ENCODE data around the gene SORBS2.
"Not testable (repeated sequence)": the region's sequence is repeated elsewhere in the genome, so short reads cannot be mapped to it uniquely, and the experiment has no call there.

The SORBS2 gene

DNA sequence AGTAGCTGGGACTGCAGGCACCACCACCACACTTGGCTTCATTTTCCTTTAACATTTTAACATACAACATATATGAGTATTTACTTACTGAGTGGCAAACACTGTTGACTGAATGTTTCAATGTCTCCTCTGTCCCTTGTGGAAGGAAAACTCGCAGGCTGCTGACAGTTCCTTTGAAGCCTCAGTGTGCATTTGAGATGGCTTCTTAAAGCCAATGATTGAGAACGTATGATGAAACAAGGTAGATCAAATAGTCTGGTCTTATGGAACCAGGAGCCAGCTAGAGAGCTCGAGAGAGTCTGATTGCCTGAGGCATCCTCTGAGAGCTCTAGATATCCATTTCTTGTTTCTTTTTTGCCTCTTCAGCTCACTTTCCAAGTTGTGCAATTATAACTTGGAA, 233.7 kb downstream of the SORBS2 start:
- DNase-seq: no peak

DNA sequence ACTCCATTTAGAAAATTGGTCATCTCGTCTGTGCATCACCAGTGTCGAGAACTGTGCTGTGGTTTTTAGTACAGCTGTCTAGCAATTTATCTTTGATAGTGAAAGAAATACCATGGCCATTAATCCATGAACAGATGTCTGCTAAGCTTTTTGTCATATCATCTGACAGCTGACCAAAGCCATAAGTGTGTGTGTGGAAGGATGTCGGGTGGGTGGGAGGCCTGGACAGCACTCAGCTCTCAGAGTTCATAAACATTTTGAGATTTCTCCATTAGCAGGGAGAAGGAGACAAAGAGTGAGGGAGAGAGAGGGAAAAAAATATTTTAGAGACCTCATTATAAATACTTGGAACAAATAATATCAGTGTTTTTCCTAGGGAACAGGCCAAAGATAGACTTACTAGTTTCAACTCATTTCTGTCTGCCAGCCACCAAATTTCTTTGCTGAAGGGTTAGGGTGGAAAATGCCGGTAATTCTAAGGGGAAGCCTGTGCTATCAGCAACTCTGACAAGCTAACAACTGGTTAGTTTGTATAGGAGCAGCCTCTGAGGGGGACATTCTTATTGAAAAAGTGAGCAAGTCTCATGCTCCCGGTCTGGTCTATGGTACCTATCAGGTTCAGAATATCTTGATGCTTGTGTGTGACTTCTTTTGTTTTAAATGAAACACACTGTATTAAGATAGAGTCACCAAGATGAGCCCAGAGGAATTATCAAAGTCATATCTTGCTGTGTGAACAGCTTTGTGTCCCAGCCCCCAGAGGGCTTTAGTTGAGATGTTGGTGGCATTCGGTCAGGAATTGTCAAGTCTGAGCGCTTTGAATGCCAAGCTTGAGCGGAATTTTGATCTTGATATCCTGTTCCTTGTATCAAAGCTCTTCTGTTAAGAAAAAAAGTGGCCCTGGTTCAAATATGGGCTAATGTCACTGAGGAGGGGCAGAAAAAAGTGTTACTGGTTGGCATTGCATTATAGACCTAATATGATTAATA, 234.7 kb downstream of the SORBS2 start:
- DNase-seq: no peak

DNA sequence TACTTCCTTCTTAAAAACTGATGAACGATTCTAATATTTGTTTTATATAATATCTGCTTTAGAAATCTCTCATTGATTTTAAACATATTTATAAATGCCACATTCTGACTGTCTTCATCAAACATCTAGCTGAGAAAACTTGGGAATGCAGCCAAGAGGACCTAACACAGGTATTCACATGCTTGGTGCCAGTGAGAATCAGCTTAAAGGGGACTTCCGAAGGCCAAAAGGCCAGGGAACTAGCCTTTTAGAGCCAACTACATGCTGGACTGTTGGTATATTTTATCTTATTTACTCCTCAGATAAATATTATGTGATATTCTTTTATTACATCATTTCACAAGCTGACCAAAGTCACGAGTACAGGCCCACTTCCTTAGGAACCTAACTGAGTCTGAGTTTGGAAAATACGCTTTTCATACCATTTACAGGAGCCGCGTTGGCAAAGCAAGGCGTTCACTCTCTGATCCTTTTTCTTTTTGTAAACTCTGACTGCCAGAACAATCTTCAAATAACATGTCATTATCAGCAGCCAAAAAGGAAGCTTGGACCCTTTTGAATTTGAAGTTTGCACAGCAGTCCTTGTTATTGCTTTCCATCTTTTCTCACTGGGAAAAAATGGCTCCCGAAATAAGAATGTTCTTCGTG, 235.6 kb downstream of the SORBS2 start:
- DNase-seq: no peak

DNA sequence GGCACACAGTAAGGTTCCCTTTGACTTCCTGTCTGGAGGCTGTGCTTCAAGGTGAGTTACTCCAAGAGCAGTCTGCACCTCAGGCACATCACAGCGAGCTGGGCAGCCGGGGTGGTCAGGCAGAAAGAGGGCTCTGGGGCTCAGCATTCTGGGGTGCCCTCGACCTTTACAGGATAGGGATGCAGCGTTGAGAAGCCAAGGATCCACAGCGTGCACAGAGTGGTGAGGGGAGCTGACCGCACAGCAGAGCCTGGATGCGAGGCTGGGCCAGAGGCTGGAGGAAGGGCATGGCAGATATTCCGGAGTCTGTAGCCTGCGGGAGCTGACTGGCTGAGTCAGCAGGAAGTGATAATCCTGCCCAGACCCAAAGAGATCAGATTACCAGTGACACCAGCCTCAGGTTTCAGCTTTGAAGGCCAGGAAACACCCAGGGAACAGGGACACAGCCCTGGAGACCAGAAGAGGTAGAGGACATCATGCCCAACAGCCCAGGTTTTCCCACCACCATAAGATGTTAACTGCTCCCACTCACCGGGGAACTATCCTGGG, 238.3 kb downstream of the SORBS2 start:
- DNase-seq: peak; percentile 93

DNA sequence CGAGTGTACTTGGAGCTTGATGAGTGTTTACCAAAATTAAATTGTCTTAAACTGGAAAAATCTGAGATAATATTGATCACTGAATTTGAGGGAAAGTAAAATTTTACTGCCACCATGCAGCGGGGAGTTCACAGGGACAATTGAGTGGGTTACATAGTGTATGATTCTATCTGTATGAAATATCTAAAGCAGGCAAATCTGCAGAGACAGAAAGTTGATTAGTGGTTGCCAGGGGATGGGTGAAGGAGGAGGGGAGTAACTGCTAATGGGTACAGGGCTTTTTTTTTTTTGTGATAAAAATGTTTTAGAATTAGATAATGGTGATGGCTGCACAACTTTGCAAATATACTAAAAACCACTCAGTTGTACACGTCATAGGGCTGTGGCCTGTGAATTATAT, 241.3 kb downstream of the SORBS2 start:
- no peak for DNase-seq

DNA sequence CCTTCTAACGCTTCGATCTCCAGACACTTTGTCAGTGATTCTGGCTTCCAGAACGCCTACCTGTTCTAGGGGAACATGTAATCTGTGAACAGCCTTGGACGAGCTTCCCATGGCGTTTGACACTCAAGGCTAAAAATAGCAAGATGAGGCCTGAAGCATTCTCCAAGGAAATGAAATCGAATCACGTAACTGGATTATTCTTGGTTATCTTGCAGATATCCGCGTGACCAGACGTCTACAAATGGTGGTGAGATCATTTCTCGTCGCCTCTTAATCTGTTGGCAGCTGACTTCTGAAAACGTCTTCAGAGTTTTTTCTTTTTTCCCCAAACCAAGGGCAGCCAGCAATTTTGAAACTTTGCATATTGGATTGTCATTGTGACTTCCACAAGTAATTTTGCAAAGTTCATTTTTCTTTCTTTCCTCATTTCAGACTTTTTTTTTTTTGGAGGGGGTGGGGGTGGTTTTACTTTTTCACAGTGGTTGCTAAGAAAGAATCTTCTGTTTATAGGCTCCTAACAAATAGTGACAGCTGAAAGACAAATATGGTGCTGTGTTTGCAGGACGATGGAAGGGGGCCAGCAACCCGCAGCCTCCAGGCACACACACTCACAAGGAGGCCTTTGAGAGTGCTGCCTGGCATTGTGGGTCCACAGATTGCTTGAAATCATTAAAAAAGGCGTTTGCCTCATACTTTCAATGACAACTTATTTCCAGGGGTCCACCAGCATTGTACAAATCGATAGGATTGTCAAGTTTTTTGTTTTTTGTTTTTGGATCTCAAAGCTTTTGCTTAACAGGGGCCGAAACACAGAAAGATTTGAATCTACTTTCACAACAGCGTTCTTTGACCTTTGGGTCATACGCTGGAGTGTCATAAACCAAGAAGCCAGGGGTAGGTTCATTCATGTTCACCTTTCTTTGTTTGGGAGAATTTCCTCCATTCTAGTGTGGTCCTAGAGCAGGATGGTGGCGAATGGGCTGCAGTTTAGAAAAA, 244.3 kb downstream of the SORBS2 start:
- DNase-seq: peak; percentile 3

DNA sequence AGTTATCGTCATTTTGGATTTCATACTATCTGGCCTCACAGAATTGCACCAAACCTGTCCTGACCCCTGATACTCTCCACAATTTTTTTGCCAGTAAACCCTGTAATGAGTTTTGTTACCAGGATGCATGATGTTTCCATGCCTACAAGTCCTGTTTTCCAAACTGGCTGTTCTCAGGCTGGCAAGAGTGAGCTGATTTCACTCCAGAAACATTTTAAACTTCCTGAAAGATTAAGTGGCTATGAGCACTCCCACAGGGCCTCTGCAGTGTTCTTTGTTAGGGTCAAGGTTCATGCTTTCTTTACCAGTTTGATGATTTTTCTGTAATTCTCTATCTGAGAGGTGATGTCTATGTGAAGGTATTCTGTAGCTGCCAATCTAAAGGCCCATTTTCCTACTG, 245.0 kb downstream of the SORBS2 start:
- peak; percentile 25 for DNase-seq

DNA sequence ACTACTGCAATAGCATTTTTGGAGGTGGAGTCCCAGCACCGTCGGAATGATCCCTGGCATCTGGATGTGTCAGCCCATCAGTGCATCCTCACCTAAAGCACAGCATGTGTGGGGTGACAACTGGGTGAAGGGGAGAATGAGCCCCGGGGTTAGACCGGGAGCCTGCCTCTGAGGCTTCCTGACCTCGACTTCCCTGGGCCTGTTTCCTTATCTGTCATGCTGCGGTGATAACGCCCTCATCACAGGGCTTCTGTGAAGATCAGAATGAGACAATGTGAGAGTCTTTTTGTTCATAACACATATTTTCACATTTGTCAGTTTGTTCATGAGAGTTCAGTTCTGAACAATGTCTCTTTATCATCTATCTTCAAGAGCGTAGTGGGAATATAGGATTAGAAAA, 245.6 kb downstream of the SORBS2 start:
- DNase-seq: no peak

DNA sequence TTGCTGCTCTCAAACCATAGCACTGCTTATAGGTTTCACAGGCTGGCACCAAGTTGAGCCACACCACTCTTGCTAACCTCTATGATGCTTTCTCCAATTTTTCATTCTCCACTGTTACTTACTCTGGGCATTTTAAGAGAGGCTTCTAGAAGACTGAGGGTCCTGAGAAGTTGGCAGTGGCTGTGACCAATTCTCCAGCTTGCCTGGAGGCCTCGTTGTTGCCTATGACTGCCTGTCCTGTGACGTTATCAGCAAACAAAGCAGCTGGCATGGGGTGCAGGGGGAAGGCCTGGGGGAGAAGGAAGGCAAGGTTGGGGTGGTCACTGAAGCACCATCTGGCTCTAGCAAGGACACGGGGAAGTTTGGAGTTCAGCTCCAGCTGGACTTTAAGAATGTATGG, 246.3 kb downstream of the SORBS2 start:
- no peak for DNase-seq

DNA sequence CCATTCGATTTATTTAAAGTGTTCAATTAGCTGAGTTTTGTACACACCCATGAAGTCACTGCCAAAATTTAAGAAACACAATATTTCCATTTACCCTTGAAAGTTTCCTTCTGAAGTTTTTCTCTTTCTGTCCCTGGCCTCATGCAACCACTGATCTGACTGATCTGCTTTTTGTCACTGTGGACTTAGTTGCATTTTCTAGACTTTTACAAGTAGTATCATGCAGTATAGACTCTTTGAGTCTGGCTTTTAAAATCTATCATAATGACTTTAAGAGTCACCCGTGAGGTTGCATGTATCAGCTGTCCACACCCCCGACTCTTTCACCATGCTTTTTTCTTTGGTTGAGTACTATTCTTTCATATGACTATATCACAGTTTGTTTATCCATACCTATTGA, 247.6 kb downstream of the SORBS2 start:
- DNase-seq: no peak

DNA sequence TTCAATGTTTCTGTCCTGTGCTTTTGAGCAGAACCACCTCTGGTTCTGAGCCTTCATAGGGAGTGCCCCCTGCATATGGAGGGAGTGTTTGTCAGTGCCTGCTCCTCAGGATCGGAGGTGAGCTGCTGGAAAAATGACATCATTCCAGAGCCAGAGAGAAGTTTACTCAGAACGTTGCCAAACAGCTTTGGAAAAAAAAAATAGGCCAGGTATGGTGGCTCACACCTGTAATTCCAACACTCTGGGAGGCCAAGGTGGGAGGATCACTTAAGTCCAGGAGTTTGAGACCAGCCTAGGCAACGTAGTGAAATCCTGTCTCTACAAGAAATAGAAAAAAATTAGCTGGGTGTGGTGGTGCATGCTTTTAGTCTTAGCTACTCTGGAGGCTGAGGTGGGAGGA, 249.5 kb downstream of the SORBS2 start:
- peak; percentile 5 for DNase-seq

DNA sequence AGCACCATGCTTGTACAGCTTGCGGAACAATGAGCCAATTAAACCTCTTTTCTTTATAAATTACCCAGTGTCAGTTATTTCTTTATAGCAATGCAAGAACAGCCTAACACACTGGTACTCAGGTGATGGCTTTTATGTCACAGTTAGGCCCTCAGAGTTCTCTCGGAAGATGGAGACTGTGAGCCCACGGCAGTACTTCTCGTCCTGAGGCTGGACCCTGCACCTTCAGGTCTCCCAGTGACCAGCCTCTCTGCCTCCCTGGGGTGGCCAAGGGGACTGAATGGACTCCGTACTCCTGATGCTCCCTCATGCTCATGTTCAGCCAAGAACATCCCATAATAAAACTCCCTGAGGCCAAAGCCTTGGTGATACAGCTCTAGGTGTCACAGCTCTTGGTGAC, 251.7 kb downstream of the SORBS2 start:
- no peak for DNase-seq

DNA sequence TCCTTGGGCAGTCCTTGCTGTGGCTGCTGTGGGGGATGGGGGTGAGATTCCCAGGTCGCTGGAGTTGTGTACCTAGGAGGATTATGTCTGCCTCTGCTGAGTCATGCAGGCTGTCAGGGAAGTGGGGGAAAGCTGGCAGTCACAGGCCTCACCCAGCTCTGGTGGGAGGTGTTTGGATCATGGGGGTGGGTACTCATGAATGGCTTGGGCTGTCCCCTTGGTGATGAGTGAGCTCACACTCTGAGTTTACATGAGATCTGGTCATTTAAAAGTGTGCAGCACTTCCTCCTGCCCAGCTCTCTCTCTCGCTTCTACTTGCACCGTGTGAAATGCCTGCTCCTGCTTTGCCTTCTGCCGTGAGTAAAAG, 252.1 kb downstream of the SORBS2 start:
- DNase-seq: peak; percentile 94

DNA sequence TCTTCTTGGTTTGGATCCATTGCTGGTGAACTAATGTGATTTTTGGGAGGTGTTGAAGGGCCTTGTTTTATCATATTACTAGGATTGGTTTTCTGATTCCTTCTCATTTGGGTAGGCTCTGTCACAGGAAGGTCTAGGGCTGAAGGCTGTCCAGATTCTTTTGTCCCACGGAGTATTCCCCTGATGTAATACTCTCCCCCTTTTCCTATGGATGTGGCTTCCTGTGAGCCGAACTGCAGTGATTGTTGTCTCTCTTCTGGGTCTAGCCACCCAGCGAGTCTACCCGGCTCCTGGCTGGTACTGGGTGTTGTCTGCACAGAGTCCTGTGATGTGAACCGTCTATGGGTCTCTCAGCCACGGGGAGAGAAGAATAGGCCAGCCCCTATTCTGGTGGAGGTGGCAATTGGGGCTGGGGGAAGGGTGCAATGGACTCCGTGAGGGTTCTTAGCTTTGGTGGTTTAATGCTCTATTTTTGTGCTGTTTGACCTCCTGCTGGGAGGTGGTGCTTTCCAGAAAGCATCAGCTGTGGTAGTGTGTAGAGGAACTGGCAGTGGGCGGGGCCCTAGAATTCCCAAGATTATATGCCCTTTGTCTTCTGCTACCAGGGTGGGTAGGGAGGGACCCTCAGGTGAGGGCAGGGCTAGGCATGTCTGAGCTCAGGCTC, 252.6 kb downstream of the SORBS2 start:
- DNase-seq: not testable (repeated sequence)

DNA sequence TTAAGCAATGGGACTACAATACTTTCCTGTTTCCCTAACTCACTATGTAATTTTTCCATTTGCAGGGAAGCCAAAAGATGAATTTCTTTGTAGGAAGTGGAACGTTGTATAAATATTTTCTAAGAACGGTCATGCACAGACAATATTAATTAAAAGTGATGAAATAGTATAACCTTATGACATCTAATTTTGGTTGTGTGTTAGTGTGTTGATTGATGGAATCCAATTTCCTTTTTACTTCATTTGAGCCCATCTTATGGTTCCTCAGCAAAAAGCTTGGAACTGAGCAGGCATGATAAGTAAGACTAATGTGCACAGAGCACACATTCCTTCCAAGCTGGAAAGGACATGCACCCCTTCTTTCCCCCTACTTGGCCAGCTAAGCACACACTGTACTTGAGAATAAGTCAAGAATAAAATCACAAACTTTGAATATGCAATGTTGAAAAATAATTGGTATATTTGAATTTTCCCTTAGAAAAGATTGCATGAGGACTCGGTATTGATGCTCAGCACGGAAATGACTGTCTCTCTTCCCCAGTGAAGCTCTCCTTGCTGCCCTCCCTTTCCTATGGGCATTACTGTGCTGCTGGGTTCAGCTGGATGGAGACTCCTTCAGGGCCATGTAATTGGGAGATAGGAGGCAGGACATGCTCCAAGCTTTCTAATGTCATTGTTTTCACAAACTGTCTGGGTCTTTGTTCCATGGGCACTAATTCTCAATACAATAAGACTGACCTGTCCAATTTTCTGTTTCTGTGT, 257.4 kb downstream of the SORBS2 start:
- DNase-seq: no peak

DNA sequence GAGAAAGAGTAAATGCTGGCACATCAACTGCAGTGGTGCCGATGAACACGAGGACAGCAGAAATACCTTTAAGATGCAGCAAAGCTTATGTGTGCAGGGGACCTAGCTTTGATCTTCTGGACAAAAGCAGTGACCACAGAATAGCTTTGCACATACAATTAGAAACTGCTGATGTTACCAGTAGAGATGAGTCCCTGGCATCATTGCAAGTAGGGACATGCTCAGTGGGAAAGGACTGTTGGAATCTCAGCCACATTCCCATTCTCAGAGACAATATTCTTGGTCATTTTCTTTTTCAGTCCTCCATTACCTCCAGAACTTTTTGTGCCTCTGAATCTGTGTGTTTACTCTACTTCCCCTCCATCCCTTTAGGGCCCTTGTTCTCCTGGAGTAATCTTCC, 259.7 kb downstream of the SORBS2 start:
- no peak for DNase-seq

DNA sequence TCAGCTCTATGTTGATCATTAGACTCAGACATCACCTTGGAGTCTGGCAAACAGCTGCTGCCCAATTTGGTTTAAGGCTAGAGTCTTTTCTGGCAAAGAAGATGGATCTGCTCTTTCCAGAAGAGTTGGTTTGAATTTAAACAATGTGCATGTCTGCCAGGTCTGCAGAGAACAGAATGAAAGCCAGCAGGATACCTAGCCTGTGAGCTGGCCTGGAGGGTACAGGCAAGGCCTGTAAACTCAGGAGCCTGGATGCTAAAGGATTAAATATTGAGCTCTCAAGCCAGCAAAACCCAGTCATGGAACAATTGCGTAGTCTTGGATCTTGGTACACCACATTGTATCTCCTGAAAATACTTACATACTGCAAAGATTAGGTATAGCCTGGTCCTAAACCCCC, 261.1 kb downstream of the SORBS2 start:
- no peak for DNase-seq

DNA sequence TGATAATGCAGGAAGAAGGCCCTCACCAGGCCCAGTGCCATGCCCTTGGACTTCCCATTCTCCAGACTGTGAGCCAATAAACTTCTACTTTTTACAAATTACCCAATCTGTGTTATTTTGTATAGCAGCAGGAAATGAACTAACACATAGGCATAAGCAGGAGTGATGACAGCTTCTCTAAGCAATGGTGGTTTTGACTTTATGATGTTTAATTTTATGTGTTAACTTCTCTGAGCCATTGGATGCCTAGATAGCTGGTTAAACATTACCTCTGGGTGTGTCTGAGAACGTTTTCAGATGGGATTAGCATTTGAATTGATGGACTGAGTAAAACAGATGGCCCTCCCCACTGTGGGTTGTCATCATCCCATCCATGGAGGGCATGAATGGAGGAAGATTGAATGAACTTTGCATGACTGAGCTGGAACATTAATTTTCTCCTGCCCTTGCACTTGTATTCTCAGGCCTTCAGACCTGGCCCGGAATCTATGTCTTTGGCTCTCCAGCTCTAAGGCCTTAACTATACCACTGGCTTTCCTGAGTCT, 262.8 kb downstream of the SORBS2 start:
- DNase-seq: no peak

DNA sequence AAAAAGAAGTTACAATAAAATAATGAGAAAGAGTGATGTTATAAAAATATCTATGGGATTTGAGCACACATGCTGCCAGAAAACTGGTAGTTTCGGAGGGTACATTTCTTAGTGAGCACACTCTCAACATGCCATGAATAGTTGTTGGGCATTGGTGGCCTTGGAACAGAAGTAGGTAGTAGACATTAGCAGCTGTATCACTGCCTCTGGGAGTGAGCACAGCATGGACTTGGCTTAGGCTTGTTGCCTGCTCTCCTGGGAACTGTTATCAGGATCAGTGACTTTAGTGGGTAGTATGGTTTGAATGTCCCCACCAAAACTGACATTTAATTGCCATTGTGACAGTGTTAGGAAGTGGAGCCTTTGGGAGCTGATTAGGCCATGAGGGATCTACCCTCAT, 263.4 kb downstream of the SORBS2 start:
- DNase-seq: no peak

DNA sequence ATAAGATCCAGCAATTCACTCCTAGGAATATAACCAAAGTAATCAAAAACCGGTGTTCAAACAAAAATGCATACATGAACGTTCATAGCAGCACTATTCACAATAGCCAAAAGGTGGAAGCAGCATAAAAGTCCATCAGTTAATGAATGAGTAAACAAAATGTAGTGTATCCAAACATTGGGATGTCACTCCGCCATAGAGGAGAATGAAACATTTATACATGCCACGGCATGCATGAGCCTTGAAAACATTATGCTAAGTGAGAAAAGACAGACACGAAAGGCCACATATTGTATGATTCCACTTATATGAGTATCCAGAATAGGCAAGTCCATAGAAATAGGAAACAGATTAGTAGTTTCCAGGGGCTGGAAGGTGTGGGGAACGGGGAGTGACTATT, 265.7 kb downstream of the SORBS2 start:
- no peak for DNase-seq

DNA sequence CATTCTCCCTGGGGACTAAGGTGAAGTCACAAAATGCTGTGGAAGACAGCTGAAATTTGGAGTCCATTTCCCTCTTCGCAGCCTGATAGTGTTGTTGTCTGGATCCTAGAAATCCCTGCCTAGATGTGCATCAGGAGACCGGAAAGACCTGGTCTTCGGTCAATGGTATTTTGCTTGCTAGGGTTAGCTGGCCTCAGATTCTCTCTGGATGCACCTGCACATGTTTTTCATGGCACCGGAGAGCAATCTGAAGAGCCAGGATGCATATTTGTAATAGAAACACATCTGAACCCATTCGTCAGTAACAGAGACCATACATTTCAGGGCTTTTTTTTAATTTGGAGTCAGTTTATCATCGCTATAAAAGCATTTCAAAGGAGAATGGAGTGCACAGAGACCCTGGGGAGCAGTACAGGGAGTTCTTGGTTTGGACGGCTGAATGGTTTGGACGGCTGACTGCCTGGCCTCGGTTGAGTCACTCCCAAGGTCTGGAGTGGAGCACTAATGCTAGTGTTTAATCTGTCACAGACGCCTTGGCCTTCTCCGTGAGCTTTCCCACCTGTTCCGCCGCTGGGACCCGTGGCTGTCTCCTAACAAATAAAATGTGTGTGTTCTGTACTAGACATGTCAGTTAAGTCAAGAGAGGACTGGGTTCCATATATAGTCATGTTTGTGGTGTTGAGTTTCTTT, 269.2 kb downstream of the SORBS2 start:
- DNase-seq: no peak
